GM10248 (cell line): ENCODE measurements around the gene PCDH18.

Experiments
- CTCF ChIA-PET: fragments of 300-600 bp; sonication (Branson Sonifier 250); formaldehyde crosslinking; extraction: SDS; loops from one replicate; lab custom pipeline; 2021; ENCODE audit warnings: antibody characterized with exemption; lab: Yijun Ruan, JAX
- POLR2A ChIA-PET: fragments of 350-650 bp; sonication (Branson Sonifier 250); formaldehyde crosslinking; extraction: SDS; loops from one replicate; lab custom pipeline; 2020; ENCODE audit warnings: antibody characterized with exemption; lab: Yijun Ruan, JAX
- DNase-seq: peaks from one replicate; pipeline ENCODE4 v3.0.0; 2012; ENCODE audit errors: extremely low spot score
- CTCF ChIP-seq: IDR thresholded peaks from 2 replicates; pipeline ENCODE4 v1.5.1; 2012; ENCODE audit warnings: mild to moderate bottlenecking, low read depth; ENCODE audit errors: extremely low read depth, missing control alignments, control extremely low read depth

PCDH18 gene, protein sequence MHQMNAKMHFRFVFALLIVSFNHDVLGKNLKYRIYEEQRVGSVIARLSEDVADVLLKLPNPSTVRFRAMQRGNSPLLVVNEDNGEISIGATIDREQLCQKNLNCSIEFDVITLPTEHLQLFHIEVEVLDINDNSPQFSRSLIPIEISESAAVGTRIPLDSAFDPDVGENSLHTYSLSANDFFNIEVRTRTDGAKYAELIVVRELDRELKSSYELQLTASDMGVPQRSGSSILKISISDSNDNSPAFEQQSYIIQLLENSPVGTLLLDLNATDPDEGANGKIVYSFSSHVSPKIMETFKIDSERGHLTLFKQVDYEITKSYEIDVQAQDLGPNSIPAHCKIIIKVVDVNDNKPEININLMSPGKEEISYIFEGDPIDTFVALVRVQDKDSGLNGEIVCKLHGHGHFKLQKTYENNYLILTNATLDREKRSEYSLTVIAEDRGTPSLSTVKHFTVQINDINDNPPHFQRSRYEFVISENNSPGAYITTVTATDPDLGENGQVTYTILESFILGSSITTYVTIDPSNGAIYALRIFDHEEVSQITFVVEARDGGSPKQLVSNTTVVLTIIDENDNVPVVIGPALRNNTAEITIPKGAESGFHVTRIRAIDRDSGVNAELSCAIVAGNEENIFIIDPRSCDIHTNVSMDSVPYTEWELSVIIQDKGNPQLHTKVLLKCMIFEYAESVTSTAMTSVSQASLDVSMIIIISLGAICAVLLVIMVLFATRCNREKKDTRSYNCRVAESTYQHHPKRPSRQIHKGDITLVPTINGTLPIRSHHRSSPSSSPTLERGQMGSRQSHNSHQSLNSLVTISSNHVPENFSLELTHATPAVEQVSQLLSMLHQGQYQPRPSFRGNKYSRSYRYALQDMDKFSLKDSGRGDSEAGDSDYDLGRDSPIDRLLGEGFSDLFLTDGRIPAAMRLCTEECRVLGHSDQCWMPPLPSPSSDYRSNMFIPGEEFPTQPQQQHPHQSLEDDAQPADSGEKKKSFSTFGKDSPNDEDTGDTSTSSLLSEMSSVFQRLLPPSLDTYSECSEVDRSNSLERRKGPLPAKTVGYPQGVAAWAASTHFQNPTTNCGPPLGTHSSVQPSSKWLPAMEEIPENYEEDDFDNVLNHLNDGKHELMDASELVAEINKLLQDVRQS

DNA sequence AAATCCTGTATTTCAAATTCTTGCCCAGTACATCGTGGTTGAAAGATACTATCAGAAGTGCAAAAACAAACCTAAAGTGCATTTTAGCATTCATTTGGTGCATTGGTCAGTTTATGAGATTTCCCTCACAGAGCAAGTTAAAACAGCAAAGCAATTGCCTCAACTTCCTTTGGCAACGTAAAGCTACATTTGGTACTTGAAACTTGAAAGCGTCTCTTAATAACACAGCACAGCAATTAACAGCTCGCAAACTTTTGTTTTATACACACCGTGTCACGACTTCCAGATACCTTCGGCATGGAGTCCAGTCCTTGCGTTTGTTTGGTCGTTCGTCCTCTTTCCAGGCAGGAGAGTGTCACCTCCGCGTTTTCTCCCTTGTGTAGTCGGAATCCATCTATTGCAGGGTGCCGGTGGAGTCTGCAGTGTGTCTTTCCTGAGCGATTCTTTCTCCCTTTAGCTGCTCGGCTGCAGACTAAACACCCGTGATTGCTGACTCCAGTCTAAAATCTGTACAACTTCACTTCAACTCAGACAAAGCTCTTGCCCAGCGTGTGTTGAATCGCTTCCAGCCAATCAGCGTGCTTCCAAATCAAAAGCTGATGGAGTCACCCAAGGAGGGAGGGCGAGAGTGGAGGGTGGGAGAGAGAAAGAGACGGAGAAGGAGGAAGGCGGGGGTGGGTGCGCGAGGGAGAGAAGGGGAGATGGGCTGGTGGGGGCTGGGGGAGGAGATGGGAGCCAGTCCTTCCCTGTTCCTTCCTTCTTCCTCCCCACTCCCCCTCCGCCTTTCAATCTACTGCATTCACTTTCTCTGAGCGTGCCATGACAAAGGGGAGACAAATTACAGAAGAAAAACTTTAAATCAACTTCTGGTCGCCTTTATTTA, at the start of gene PCDH18:
PCDH18 (minus strand) TSS at position 509 of the 883 bp plus-strand sequence; CDS start at position 103, 406 bp downstream.
- ChIA-PET CTCF (interaction anchor here (1.7 kb wide), 1 partner anchor 19 kb away, joined by 3 read pairs; no protein-coding TSS in a partner anchor), POLR2A (interaction anchor here (0.6 kb wide), 1 partner anchor 1188 kb away, joined by 7 read pairs; no protein-coding TSS in a partner anchor)
- peak; percentile 16 for DNase-seq
- no peak for TF ChIP-seq CTCF

DNA sequence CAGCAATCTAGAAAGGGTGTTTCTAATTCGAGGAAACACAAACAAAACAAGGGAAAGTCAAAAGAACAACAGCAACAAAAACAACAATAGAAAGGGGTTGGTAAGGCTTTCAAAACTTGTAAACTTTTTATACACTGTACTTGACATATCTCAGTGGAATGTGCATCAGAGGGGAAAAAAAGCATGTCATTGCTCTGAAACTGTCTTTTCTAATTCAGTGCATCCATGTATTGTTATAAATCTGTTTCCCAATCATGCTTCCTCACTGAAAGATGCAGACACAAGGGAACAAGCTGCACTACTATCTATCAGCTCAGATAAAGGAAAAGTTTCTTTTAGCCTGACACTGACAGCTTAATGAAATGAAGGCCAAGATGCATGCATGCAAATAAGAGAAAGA, 44.2 kb upstream of the PCDH18 start:
- DNase-seq, result no peak
- ChIA-PET POLR2A (no interaction called here), CTCF (no interaction called here)
- TF ChIP-seq CTCF, result no peak

GRCh38 chr4:137572647-137573046, 40.4 kb upstream of the PCDH18 start:
- ChIA-PET POLR2A (no interaction called here), CTCF (no interaction called here)
- DNase-seq, result no peak
- TF ChIP-seq CTCF, result no peak

GRCh38 chr4:137572163-137572562, 39.9 kb upstream of the PCDH18 start:
- ChIA-PET POLR2A (no interaction called here), CTCF (no interaction called here)
- no peak for TF ChIP-seq CTCF
- DNase-seq, result no peak

DNA sequence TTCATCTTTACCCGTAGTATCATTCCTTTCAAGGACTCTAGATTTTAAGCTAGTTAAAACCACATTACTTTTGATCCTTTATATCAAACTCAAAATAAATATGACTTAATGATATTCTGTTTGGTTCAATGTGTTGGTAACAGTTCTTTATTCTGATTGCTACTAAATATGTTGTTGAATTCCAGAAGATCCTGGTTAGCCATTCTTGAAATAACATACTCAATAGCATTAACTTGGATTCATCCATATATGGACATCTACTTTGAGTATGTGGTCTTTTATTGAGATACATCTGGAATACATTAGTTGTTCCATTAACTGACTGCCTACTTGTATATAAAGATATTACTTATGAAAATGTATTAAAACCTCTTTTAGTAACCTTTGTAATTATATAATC, 27.5 kb upstream of the PCDH18 start:
- ChIA-PET CTCF (no interaction called here), POLR2A (no interaction called here)
- TF ChIP-seq CTCF, result no peak
- no peak for DNase-seq
